HEK293 (cell line): ENCODE results near the gene MIEF2.
A peak's percentile ranks its signal among the peaks of the same experiment; 100 is the strongest.

ENCODE experiments used
- CTCF ChIA-PET: fragments of 350-600 bp; formaldehyde crosslinking; extraction: SDS; loops from one replicate; lab custom pipeline; 2021; ENCODE audit warnings: antibody characterized with exemption; lab: Yijun Ruan, JAX
- POLR2A ChIA-PET: fragments of 300-600 bp; formaldehyde crosslinking; extraction: SDS; loops from one replicate; lab custom pipeline; 2020; ENCODE audit warnings: antibody characterized with exemption, inconsistent platforms; lab: Yijun Ruan, JAX
- H3K27ac ChIP-seq: fragments of 200-500 bp; sonication (Bioruptor generic); 2 replicates; pipeline ENCODE4 v1.5.1; 2014; ENCODE audit warnings: low read depth, low read length, control low read depth, inconsistent platforms; ENCODE audit errors: extremely low read depth
- H3K36me3 ChIP-seq, 2 experiments: fragments of 200-500 bp in 1 of 2; sonication (Bioruptor generic) in 1 of 2; 1 replicate in 1 of 2; 2 replicates in 1 of 2; pipeline ENCODE4 v1.5.1; 2014 to 2017; ENCODE audit warnings: inconsistent platforms in 2 of 2, low read length in 2 of 2; ENCODE audit not compliant: control insufficient read depth in 2 of 2, insufficient read depth in 1 of 2
- H3K4me1 ChIP-seq: fragments of 200-500 bp; sonication (Bioruptor generic); 2 replicates; pipeline ENCODE4 v1.5.1; 2014; ENCODE audit warnings: mild to moderate bottlenecking, low read length, inconsistent platforms; ENCODE audit not compliant: control insufficient read depth, insufficient read depth
- H3K4me3 ChIP-seq: 2 replicates; pipeline ENCODE4 v1.5.1; 2011; ENCODE audit warnings: low read depth, mild to moderate bottlenecking, control low read depth, low read length, moderate library complexity
- H3K9me3 ChIP-seq: fragments of 200-500 bp; sonication (Bioruptor generic); 2 replicates; pipeline ENCODE4 v1.5.1; 2014; ENCODE audit warnings: low read depth, low read length, inconsistent platforms; ENCODE audit not compliant: control insufficient read depth, insufficient read depth
- EGR2 ChIP-seq: fragments of 450-650 bp; formaldehyde crosslinking; IDR thresholded peaks from 2 replicates; pipeline ENCODE4 v1.5.1; 2016; ENCODE audit warnings: low read depth, missing biosample characterization, missing genetic modification characterization
- GLIS2 ChIP-seq: fragments of 450-650 bp; formaldehyde crosslinking; IDR thresholded peaks from 2 replicates; pipeline ENCODE4 v1.5.1; 2016; ENCODE audit warnings: missing biosample characterization, missing genetic modification characterization
- HOXC10 ChIP-seq: sonication (generic); formaldehyde crosslinking; IDR thresholded peaks from 2 replicates; pipeline ENCODE4 v1.8.1; 2023; ENCODE audit warnings: mild to moderate bottlenecking, missing genetic modification reagents
- KLF16 ChIP-seq: fragments of 450-650 bp; formaldehyde crosslinking; IDR thresholded peaks from 2 replicates; pipeline ENCODE4 v1.5.1; 2017; ENCODE audit warnings: missing biosample characterization, missing genetic modification characterization
- SCRT2 ChIP-seq: fragments of 450-650 bp; formaldehyde crosslinking; IDR thresholded peaks from 2 replicates; pipeline ENCODE4 v1.5.1; 2016; ENCODE audit warnings: missing biosample characterization, missing genetic modification characterization
- ZFHX2 ChIP-seq: fragments of 450-650 bp; formaldehyde crosslinking; conservative IDR thresholded peaks from 2 replicates; pipeline ENCODE4 v1.5.1; 2016; ENCODE audit warnings: missing biosample characterization, missing genetic modification characterization
- ZNF341 ChIP-seq: fragments of 450-650 bp; formaldehyde crosslinking; IDR thresholded peaks from 2 replicates; pipeline ENCODE4; 2016; ENCODE audit warnings: low read depth, missing biosample characterization, missing genetic modification characterization
- ZNF426 ChIP-seq: fragments of 450-650 bp; formaldehyde crosslinking; IDR thresholded peaks from 2 replicates; pipeline ENCODE4 v1.5.1; 2017; ENCODE audit warnings: missing biosample characterization, missing genetic modification characterization, mild to moderate bottlenecking, inconsistent platforms, moderate library complexity
- ZNF629 ChIP-seq: fragments of 450-650 bp; formaldehyde crosslinking; IDR thresholded peaks from 2 replicates; pipeline ENCODE4 v1.5.1; 2017; ENCODE audit warnings: missing biosample characterization, missing genetic modification characterization
- ZNF664 ChIP-seq: fragments of 450-650 bp; formaldehyde crosslinking; IDR thresholded peaks from 2 replicates; pipeline ENCODE4 v1.5.1; 2016; ENCODE audit warnings: missing biosample characterization, missing genetic modification characterization
- TF ChIP-seq, protein P1 (sequence below): fragments of 450-650 bp; formaldehyde crosslinking; IDR thresholded peaks from 2 replicates; pipeline ENCODE4 v1.5.1; 2016; ENCODE audit warnings: missing biosample characterization, missing genetic modification characterization
- TF ChIP-seq, protein P2 (sequence below): fragments of 450-650 bp; formaldehyde crosslinking; IDR thresholded peaks from 2 replicates; pipeline ENCODE4 v1.5.1; 2017; ENCODE audit warnings: missing biosample characterization, mild to moderate bottlenecking, missing genetic modification characterization, moderate library complexity
- TF ChIP-seq, protein P3 (sequence below): fragments of 450-650 bp; formaldehyde crosslinking; IDR thresholded peaks from 2 replicates; pipeline ENCODE4 v1.5.1; 2016; ENCODE audit warnings: missing biosample characterization, missing genetic modification characterization

MIEF2 gene

DNA sequence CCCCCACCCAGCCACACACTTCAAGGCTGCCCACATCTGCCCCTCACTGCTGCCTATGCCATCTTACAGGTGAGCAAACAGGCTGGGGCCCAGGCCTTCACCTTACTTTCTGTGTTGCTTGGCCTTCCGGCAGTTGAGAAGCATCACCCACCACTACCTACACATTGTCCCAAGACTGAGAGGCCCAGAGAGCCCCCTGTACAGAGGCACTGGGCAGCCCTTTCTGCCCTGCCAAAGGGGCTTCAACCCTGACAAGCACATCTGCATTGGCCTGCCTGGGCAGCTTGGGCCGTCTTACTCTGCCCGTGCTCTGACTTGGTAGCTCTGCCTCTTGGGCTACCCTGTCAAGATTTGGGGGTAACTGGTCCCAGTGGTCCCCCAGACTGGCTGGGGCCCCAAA is 1.2 kb downstream of the MIEF2 start (continued):
- TF ChIP-seq, protein P1, sequence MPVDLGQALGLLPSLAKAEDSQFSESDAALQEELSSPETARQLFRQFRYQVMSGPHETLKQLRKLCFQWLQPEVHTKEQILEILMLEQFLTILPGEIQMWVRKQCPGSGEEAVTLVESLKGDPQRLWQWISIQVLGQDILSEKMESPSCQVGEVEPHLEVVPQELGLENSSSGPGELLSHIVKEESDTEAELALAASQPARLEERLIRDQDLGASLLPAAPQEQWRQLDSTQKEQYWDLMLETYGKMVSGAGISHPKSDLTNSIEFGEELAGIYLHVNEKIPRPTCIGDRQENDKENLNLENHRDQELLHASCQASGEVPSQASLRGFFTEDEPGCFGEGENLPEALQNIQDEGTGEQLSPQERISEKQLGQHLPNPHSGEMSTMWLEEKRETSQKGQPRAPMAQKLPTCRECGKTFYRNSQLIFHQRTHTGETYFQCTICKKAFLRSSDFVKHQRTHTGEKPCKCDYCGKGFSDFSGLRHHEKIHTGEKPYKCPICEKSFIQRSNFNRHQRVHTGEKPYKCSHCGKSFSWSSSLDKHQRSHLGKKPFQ, result no peak

DNA sequence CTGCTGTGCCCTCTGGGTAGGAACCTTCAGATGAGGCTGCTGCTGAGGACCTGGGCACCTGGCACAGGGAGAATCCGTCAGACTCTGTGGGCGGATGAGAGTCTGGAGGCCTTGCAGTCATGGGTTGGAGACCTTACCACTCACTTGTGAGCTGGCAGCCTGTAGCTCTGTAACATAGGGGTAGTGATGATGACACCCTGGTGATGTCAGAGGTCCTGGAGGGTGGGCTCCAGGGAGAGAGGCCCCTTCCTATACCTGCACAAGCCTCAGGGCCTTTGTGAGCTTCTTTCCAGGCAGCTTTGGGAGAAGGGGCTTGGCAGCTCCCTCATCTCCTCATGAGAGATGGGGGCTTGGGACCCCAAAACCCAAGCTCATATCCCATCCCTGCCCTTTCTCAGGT is 1.6 kb downstream of the MIEF2 start:
- CTCF ChIA-PET, result interaction anchor here (0.6 kb wide), 1 partner anchor 15 kb away, joined by 3 read pairs; no protein-coding TSS in a partner anchor
- Histone ChIP-seq H3K36me3 (peaks cover 0 to 36% of the 10 kb centered on the region in 2 experiments; a peak in 1 of 3 replicates), H3K27ac (no peak overlapping the region), H3K4me1 (peaks cover 10% of the 10 kb centered on the region), H3K9me3 (no peaks in the 10 kb centered on the region), H3K4me3 (no peak overlapping the region)
- TF ChIP-seq ZNF664 (tag by site-specific recombination) (no peak), GLIS2 (tag by site-specific recombination) (no peak), ZNF629 (peak; percentile 51; the same call in 1 of the 2 replicates), SCRT2 (tag by site-specific recombination) (0 out of 2 replicates have a peak, but pooled peaks have one; percentile 13), EGR2 (0 out of 2 replicates have a peak, but pooled peaks have one; percentile 18), ZFHX2 (tag by site-specific recombination) (peak; percentile 34; the same call in 1 of the 2 replicates)
- POLR2A ChIA-PET, result interaction anchor here (0.6 to 4.2 kb wide), 3 partner anchors 8 to 1876 kb away, joined by 5 to 24 read pairs (median 5); partner anchors contain the start of gene ALKBH5

DNA sequence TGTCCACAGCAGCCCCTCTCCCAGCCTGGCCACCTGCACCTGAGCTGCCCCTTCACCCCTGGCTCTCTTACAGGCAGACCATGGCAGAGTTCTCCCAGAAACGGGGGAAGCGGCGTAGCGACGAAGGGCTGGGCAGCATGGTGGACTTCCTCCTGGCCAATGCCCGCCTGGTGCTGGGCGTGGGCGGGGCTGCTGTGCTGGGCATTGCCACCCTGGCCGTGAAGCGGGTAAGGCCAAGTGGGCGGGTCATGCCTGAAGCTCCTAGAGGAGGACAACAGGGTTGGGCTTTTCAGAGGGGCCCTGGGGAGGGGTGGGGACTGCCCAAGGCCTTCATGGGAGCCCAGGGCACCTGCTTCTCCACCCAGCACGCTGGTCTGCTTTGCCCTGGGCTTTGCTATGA is 2.2 kb downstream of the MIEF2 start:
- POLR2A ChIA-PET, result interaction anchor here (4.2 kb wide), 1 partner anchor 7 kb away, joined by 24 read pairs; no protein-coding TSS in a partner anchor
- Histone ChIP-seq H3K27ac (no peak overlapping the region), H3K4me1 (peaks cover 5% of the 10 kb centered on the region; the same call in 1 of the 2 replicates), H3K9me3 (no peaks in the 10 kb centered on the region), H3K4me3 (no peak overlapping the region), H3K36me3 (peaks cover 0 to 35% of the 10 kb centered on the region in 2 experiments; a peak in 1 of 3 replicates)
- TF ChIP-seq ZFHX2 (tag by site-specific recombination), result 0 out of 2 replicates have a peak, but pooled peaks have one; percentile 13
- TF ChIP-seq, protein P2, sequence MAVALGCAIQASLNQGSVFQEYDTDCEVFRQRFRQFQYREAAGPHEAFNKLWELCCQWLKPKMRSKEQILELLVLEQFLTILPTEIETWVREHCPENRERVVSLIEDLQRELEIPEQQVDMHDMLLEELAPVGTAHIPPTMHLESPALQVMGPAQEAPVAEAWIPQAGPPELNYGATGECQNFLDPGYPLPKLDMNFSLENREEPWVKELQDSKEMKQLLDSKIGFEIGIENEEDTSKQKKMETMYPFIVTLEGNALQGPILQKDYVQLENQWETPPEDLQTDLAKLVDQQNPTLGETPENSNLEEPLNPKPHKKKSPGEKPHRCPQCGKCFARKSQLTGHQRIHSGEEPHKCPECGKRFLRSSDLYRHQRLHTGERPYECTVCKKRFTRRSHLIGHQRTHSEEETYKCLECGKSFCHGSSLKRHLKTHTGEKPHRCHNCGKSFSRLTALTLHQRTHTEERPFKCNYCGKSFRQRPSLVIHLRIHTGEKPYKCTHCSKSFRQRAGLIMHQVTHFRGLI (tag by site-specific recombination), result peak; percentile 71
- no peak for TF ChIP-seq KLF16 (tag by site-specific recombination)
- TF ChIP-seq ZNF426 (tag by site-specific recombination), result no peak
- TF ChIP-seq, protein P3, sequence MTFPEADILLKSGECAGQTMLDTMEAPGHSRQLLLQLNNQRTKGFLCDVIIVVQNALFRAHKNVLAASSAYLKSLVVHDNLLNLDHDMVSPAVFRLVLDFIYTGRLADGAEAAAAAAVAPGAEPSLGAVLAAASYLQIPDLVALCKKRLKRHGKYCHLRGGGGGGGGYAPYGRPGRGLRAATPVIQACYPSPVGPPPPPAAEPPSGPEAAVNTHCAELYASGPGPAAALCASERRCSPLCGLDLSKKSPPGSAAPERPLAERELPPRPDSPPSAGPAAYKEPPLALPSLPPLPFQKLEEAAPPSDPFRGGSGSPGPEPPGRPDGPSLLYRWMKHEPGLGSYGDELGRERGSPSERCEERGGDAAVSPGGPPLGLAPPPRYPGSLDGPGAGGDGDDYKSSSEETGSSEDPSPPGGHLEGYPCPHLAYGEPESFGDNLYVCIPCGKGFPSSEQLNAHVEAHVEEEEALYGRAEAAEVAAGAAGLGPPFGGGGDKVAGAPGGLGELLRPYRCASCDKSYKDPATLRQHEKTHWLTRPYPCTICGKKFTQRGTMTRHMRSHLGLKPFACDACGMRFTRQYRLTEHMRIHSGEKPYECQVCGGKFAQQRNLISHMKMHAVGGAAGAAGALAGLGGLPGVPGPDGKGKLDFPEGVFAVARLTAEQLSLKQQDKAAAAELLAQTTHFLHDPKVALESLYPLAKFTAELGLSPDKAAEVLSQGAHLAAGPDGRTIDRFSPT (tag by site-specific recombination), result peak; percentile 74; the same call in 1 of the 2 replicates
- TF ChIP-seq ZNF341 (tag by site-specific recombination), result no peak
- TF ChIP-seq HOXC10, result no peak
- TF ChIP-seq, all 188 proteins: peak for 3
- CTCF ChIA-PET, result no interaction called here
